GM19468 (cell line): Measurements from ENCODE around the gene RASEF.

Experiments
- ATAC-seq: cut with Tn5 transposase; IDR thresholded peaks from one replicate; pipeline ENCODE4 v1.9.1; 2021; ENCODE audit warnings: mild to moderate bottlenecking, moderate library complexity, moderate number of reproducible peaks; ENCODE audit not compliant: unreplicated experiment; ENCODE audit errors: extremely low read depth

RASEF gene

DNA sequence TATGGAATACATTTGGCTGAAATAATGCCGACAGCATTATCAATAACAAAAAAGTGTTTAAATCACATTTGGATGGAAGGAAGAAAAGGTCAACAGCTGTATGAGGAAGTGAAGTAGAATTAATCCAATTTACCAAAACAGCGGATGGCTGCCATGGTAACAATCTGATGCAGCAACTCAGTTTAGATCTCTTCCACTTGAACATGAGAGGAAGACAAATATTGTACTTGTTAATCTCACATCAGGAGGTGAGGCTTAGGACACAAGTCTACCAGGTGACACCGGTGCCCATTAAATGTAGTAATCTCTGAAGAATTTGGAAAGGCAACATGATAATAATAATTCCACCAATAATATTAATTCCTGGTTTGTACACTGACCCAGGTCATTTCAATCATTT is 2.4 kb downstream of the RASEF start:
- no peak for ATAC-seq

DNA sequence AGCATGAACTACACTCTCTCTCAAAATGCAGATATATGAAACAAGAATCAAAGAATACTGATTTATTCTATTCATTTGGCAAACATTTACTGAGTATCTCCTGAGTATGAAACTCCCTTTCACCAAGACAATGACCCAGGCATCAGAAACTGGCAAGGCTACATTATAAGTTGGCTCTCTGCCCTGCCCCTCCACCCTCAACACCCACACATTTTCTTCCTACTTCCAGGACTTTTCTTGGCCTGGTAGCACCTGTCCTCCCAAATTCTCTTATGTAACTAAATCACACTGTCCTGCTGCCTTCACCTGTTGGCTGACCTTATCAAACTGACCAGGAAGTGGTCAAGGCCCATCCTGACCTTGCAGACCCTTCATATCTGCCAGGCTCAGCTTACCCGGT is 3.5 kb downstream of the RASEF start:
- ATAC-seq, result no peak

DNA sequence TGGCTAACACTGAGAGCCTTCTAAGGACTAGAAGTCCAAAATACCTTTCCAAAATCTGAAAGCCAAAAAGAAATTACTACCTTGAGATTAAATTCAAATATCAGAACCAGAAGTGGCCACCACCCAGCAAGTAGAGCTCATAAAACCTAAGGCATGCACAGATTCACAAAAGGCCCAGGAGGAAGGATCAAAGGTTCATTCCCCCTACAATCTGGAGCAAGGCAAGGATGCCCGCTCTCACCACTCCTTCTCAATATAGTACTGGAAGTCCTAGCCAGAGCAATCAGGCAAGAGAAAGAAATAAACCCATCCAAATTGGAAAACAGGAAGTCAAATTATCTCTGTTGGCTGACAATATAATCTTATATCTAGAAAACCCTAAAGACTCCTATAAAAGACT is 6.0 kb downstream of the RASEF start:
- no peak for ATAC-seq

DNA sequence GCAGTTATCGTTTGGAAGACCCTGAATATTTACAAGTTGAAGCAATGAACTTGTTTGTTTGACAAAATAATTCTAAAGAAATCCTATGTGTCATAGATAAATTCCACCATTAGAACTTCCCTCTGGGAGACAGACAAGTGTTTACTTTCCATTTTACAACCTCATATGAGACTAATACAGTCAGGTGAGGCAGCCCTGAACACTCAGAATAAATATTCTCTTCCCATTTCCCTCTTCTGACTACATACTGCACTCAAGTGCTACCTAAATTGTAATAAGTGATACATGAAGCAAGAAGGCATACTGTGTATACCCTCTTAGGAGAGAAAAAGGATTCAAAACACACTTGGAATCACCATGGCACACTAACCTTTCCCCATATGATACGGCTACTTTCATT is 6.8 kb downstream of the RASEF start:
- no peak for ATAC-seq

DNA sequence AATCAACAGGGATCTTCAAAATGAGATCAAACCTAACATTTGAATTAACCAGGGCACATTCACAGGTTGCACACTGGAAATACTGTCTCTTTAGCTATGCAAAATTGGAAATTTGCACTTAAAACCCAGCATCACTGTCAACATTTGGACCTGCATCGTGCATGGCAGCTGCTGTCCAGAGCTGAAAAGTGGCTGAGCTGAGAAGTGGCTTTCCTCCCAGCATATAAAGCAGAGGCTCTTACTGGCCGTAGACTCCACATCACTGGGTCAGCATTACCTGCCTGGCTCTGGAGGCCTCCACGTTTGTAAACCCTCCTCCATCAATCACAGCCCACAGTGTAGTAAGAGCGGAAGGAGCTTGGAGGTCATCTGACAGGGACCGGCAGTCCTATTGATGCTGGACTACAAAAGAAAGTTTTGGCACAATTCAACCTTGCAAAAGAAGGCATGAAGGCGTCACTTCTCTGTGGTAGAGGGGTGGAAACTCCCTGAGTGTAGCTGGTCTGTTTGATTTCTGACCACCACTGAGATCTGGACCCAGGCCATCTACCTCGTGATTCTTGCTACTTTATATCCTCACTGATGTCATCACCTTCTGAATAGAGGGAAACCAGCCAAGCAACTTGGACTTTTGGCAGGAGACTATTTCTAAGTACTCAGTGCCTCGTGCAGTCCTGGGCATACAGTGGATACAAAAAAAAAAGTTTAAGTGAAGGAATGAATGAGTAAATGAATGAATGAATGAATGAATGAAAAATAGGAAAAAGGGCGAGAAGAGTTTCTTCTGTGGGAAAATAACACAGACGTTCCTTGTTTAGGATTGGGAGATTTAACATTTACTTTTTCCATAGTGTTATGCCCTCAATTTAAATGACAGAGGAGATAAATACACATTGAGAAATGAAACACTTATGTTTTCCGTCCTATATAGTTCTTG is 14.8 kb downstream of the RASEF start:
- ATAC-seq, result no peak

DNA sequence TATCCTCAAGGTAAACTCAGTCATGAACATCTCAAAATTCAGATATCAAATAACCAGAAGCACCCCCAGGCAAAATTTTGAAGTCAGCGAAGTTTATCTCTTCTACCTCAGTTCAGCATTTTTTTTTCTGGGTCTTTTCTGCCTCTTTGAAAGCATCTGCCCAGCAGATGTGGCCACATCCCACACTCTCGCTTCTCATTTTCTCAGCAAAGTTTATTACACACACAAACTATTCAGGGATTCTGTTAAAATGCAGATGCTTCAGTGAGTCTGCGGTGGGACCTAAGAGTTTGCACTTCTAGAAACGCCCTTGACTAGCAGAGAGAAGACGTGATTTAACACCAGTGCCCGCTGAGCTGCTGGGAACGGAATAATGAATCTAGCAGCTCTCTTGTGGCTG is 19.3 kb downstream of the RASEF start:
- ATAC-seq, result no peak

DNA sequence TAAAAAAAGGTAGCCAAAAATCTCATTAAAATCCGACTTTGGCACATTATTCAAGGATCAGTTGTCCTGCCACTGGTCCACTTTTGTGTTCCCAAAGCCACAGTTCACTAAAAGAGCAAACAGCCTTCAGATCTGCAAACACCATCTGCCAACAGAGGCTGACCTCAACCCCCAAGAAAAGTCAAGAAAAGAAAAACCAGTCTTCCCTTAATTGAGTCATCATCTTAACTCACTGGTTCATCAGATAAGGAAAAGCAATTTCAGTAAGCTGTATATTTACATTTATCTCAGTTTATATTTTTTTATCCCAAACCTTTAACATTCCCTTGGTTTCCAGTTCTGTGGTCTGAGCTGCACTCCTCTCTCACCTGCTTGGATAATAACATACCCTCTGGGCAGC is 21.2 kb downstream of the RASEF start:
- no peak for ATAC-seq

DNA sequence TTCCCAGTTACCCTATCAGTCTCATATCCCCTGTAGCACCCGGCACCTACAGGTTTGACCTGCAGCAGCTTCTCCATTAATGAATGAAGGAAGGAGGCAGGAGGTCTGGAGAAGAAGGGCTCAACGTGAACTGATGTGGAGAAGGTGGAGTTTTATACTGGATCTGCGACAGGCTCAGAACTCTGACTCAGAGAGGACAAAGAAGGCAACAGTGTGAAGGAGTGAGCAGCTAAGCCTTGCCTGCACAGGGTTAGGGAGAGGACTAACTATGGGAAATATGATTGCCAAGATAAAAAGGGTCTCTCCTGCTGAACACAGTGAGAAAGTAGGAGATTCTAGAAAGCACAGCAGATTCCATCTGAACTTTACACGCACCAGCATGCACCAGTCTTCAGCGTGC is 23.6 kb downstream of the RASEF start:
- ATAC-seq, result no peak

DNA sequence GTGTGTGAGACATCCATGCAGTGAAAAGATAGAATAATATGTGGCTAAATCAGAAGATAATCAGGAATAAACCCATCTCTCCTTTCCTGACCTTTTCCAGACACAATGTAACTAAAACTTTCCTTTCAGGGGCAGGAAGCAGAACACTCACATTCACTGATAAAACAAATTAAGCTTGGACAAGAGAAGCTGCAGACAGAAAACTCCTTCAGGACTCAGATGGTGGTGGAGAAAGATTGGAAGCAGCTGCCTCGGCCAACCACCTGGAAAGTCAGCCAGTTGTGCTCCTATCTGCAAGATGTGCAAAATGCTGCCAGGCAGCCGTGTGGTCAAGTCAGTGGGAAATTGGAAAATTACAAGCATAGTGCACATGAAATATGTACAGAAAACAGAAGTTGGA is 26.9 kb downstream of the RASEF start:
- no peak for ATAC-seq

DNA sequence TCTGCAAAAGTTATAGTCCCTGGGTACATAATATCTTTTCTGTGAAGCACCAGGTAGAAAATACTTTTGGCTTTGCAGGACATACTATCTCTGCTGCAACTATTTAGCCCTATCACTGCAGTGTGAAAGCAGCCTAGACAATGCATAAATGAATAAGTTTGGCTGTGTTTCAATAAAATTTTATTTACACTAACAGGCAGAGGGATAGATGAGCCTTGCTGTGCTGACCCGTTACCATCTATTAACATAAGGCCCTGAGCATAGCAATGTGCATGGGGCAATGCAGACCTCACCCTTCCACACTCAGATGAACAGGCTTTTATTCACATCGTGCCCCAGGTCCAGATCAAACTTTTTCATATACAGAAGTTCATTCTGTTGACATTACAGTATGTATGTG is 27.8 kb downstream of the RASEF start:
- no peak for ATAC-seq

DNA sequence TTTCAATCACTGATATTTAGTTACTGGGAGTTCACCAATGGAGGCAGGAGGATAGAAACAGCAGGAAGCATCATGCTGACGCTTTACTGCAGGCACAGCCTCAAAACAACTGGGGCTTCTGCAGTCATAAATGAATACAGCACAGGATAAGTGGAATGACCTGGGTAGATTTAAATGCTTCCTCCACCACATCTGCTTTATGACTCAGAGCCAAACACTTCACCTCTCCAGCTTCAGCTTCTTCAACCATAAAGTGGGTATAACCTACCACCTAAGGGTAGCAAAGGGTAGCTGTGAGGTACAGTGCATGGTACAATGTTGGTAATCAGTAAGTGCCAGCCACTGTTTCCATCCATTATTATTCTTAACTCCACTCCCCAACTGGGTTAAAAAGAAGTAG is 28.4 kb downstream of the RASEF start:
- no peak for ATAC-seq

DNA sequence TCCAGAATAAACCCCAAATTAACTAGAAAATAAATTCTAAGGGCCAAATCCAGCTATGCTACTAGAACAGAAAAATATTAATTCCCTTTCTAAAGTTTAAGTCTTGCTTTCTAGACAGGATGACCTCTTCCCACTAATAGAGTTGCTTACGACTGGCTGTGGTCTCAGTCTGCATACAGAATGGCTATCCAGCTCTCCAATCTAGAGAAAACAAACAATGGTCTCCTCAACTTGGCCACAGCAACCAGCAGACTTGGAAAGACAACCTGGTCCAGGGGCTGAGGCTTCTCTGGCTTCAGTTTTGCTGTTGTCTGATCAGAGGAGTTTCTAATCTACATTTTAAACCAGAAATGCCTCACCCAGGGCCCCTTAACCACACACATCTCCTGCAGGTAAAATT is 28.9 kb downstream of the RASEF start:
- no peak for ATAC-seq

DNA sequence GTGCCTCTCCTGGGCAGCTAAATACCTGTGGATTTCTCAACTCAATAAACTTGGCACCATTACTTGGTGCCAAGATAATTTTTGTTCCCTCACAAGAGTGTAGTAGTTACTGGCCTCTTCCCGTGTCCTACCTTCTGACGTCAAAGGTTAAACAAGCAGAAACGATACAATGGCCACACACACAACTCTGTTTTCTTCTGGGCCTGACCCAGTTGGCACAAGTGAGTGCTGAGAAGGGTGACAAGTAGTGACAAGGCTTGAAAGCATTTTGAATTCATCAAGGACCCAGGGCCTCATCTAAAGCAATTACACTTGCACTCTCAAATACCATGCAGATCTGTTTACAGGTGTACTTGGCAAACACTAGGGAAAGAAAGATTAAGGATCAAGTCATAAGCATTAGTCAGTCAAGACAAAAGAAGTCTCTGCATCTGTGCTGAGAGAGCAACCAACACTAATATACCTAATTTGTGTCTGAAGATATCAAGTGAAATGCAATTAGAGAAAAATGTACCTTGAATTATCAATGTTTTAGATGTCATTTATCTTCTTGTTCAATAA is 30.8 kb downstream of the RASEF start:
- no peak for ATAC-seq

DNA sequence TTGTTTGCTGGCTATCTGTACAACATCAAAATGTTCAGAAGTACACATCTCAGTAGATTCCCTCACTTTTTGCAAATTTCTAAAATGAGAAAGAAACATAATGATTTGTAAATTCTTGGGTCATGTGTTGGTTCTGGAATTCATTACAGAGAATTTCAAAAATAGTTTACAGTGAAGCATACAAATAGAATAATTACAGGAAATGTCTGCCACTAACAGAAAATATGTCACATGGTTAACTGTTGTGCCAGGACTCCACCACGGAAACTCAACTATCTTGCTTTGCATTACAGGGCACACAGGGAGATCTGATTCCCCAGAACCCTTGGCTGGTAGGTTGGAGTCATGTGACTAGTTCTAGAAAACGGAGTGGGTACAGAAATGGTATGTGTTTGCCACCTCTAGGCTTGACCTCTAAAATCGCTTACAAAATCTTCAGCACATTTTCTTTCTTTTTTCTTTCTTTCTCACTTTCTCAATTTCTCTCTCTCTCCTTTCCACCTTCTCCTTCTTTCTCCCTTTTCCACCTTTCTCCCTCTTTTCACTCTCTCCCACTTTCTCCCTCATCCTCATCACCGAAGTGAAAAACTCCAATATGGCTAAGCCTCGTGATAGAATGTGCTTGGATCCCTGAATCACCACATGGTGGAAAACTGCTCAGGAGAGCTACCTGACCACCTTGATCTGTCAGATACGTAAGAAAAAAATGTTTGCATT is 32.4 kb downstream of the RASEF start:
- no peak for ATAC-seq

DNA sequence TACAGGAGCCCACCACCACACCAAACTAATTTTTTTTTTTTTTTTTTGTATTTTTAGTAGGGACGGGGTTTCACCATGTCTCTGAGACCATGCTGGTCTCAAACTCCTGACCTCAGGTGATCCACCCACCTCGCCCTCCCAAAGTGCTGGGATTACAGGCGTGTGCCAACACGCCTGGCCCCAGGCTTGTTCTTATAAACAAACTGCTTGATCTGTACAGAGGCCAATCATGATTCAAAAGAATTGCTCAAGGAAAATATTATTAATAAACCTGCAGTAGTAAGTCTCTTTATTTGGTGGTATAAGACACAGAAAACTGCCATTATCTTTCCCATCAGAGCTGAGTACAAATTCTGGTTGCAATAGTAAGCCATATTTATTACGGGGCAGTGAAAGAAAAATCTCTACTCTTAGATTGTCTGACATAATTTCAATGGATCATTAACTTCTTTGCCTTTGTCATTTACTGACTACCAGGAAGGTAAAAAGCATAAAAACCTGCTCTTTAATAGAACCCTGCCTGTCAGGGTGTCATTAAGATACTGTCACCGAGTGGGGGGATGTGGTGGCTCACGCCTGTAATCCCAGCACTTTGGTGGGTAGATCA is 33.3 kb downstream of the RASEF start:
- no peak for ATAC-seq

DNA sequence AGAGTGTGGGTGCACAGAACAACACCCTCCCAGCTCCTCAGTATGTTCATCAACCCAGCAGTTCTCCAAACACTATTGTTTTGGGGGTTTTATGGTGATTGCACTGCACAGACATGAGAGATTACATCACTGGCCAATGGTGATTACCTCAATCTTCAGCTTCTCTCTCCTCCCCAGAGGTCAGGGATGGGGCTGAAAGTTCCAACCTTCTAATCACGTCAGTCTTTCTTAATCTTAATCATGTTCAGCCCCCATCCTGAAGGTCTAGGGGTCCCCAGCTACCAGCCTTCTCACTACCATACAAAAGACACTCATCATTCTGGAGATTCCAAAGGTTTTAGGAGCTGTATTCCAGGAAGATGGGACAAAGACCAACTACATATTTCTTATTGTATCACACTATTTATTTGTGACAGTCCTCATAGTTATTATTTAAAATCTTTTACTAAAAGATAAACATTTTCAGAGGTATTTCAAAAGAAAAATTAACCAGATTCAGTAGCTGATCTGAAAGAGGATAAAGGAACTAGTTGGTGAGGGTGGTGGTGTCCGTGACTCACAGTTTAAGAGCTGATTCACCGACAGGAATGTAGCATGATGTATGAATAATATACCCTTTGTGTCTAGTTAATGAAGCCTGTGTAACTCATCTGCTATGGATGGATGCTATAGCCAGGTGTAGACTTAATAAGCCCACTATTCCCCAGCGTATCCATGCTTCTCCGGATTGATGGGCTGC is 35.6 kb downstream of the RASEF start:
- no peak for ATAC-seq

DNA sequence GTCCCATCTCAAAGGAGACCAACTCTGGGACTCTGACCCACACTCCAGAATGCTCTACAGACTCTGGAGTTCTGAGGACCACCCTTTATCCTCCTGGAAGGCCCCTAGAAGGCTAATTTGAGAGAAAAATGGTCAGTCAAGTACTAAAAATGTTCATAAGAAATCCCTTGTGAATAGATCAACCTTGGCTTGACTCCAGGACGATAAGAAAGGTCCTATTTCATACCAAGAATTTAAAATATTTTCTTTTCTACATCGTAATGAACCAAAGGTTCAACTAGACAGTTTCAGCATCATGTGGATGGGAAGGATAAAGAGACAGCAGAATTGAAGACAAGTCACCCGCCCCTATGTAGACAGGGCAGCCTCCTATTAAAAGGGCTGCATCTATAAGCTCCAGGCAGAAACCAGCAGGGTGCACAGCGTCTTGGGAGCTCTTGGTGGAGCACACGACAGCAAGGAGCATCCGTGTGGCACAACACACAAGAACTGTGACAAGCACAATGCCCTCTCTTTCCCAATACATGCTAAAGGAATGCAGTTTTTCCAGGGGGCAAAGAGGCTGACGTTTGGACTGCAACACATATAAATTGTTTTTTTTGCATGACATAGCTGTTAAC is 38.3 kb downstream of the RASEF start:
- no peak for ATAC-seq

DNA sequence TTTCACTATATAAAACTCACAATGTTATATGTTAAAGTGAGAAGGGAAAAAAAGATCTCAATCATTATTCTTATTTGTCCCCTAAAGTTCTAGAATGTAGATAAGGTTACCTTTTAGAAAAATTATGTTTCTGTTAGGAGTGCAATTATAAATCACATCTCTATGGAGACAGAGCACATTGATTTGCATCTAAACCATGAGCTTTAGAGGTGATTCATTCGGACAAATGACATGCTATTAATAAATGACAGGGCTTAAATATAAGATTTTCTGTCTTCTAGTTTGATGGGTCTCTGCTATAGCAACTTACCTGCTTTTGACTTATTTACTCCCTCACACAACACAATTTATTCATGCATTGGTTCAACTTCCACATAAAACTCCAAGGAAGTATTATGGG is 39.8 kb downstream of the RASEF start:
- ATAC-seq, result no peak

DNA sequence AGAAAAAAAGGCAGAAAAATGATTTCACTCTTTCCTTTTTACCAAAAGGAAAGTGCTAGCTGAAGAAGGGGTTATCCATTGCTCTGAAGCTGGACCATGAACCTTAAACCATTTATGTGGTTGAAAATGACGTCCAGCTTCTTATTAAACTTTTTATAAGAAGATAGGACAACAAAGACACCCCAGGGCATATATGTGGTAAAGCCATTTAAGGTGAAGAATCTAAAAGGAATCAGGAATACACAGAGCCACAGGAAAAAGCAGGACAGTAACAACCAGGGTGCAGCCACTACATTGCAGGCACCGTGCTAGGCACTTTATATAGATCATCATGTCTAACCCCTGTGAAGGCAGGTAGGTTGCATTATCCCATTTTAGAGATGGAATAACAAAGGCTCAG is 42.1 kb downstream of the RASEF start:
- ATAC-seq, result no peak

DNA sequence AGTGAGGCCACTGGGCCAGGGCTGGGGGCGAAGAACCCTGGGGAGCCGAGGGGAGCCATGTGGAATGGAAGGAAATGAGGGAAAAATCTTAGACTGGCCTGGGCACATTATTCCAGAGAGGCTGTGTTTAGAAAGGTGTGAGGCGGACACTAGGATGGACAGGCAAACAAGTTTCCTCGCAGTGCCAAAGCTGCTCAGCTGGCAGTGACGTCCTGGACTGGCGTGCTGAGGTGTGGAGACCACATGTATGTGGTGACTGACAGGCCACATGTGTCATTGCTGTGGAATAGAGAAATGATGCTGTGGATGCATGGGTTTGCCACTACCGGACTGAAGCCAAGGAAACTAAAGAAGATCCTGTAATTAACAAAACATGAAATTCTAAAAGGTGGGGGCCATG is 42.6 kb downstream of the RASEF start:
- ATAC-seq, result no peak
